Epidermal melanocyte (primary cell): ENCODE results near the gene WFIKKN2.
"Not testable (repeated sequence)": the region's sequence is repeated elsewhere in the genome, so short reads cannot be mapped to it uniquely, and the experiment has no call there.

ENCODE experiments used
- DNase-seq: peaks from one replicate; pipeline ENCODE4 v3.0.0; 2011; ENCODE audit warnings: low spot score; ENCODE audit not compliant: insufficient read length

Gene WFIKKN2

GRCh38 chr17:50835301-50836234, at the start of gene WFIKKN2:
TSS of gene WFIKKN2 (plus strand) at chr17:50835586. CDS start at chr17:50835938, 352 bp downstream.
- no peak for DNase-seq

- DNase-seq = no peak
Observed at GRCh38 chr17:50785946-50786570, 49.3 kb upstream of the WFIKKN2 start.

GRCh38 chr17:50787106-50787505, 48.3 kb upstream of the WFIKKN2 start:
- DNase-seq = no peak

GRCh38 chr17:50790618-50791017, 44.8 kb upstream of the WFIKKN2 start:
- no peak for DNase-seq

- DNase-seq = no peak
Observed at GRCh38 chr17:50792132-50792531, 43.3 kb upstream of the WFIKKN2 start.

- no peak for DNase-seq
Observed at GRCh38 chr17:50793007-50793406, 42.4 kb upstream of the WFIKKN2 start.

- DNase-seq = no peak
Observed at GRCh38 chr17:50794361-50794760, 41.0 kb upstream of the WFIKKN2 start.

- no peak for DNase-seq
Observed at GRCh38 chr17:50797135-50797810, 38.1 kb upstream of the WFIKKN2 start.

GRCh38 chr17:50798424-50799288, 36.7 kb upstream of the WFIKKN2 start:
- DNase-seq = no peak

- no peak for DNase-seq
Observed at GRCh38 chr17:50799582-50799981, 35.8 kb upstream of the WFIKKN2 start.

- no peak for DNase-seq
Observed at GRCh38 chr17:50800196-50800700, 35.1 kb upstream of the WFIKKN2 start.

GRCh38 chr17:50802609-50803571, 32.5 kb upstream of the WFIKKN2 start:
- DNase-seq = no peak

- DNase-seq = peak; percentile 48
Observed at GRCh38 chr17:50803676-50804075, 31.7 kb upstream of the WFIKKN2 start.

GRCh38 chr17:50804749-50805475, 30.5 kb upstream of the WFIKKN2 start:
- DNase-seq = not testable (repeated sequence)

GRCh38 chr17:50805486-50805885, 29.9 kb upstream of the WFIKKN2 start:
- DNase-seq = no peak

GRCh38 chr17:50806141-50806643, 29.2 kb upstream of the WFIKKN2 start:
- no peak for DNase-seq

- no peak for DNase-seq
Observed at GRCh38 chr17:50807009-50807408, 28.4 kb upstream of the WFIKKN2 start.

- DNase-seq = no peak
Observed at GRCh38 chr17:50807675-50808074, 27.7 kb upstream of the WFIKKN2 start.

GRCh38 chr17:50808413-50808812, 27.0 kb upstream of the WFIKKN2 start:
- no peak for DNase-seq
